NB4 (cell line): ENCODE measurements around the gene FKBP15.

Experiments
- CTCF ChIP-seq: IDR thresholded peaks from one replicate; pipeline ENCODE4 v1.5.1; 2012; ENCODE audit warnings: low read depth, low read length
- MYC ChIP-seq: IDR thresholded peaks from 2 replicates; pipeline ENCODE4 v1.6.1; 2011; ENCODE audit warnings: low read depth, low read length
- POLR2A ChIP-seq: IDR thresholded peaks from 2 replicates; pipeline ENCODE4 v1.6.1; 2011; ENCODE audit warnings: mild to moderate bottlenecking; ENCODE audit not compliant: insufficient read length; ENCODE audit errors: extremely low read depth
- TF ChIP-seq, protein P1 (sequence below): IDR thresholded peaks from 2 replicates; pipeline ENCODE4 v1.6.1; 2011; ENCODE audit warnings: low read depth, low read length

- TF ChIP-seq CTCF, result no peak
- peak; percentile 78 for TF ChIP-seq MYC
- no peak for TF ChIP-seq POLR2A
- TF ChIP-seq, protein P1, sequence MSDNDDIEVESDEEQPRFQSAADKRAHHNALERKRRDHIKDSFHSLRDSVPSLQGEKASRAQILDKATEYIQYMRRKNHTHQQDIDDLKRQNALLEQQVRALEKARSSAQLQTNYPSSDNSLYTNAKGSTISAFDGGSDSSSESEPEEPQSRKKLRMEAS, result no peak; the same call in 1 of the 2 replicates
Observed at GRCh38 chr9:113187929-113188595, 33.0 kb downstream of the FKBP15 start.
